ENCODE results near the gene GZMA. TPM values are rescaled to one million over a fixed set of nuclear protein-coding genes. Genes with fewer than 3 reads are reported as not detected.
"Not testable (repeated sequence)": the region's sequence is repeated elsewhere in the genome, so short reads cannot be mapped to it uniquely, and the experiment has no call there.

Gene GZMA
- polyA plus RNA-seq (ENCODE audit: low read depth in 6 of 6), result 1 to 10 TPM in 5 of 6 donors, under 1 TPM in 1; 0.80 to 5.0 (median 2.6) TPM

DNA sequence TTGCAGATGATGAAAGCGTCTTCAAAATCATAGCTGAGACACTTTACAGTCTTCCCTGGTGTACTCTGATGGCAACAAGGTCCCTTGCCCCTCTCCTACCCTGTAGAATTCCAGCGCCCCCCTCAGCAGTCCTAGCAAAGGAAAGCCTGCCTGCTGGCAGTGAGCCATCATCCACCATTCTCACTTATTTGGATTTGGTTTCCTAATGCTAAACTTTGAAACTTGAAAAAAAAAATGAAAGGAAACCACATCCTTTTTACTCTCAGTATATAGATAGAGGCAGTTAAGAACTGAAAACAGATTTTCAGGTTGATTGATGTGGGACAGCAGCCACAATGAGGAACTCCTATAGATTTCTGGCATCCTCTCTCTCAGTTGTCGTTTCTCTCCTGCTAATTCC lies at the start of gene GZMA:
Gene GZMA, plus strand, starts transcription at position 299 of the 400 bp plus-strand sequence. Its CDS starts 37 bp downstream, at position 336.
- H3K27ac Mint-ChIP-seq, result peak within 1 kb of the TSS in 1 of 6 donors; percentile 3
- H3K4me3 Mint-ChIP-seq, result peak within 1 kb of the TSS in 6 of 8 donors; percentile 10 to 71 (median 62)
- H3K4me1 Mint-ChIP-seq, result peaks cover 6 to 15% (median 13%) of the 10 kb centered on the region in 3 donors
- H3K9me3 Mint-ChIP-seq, result peaks cover 0 to 13% (median 4%) of the 10 kb centered on the region in 7 donors
- ATAC-seq (ENCODE audit: low read depth in 2 of 2) (no peak), DNase-seq (no peak)
- H3K27me3 Mint-ChIP-seq, result peaks cover 0 to 5% (median 3%) of the 10 kb centered on the region in 3 donors
- no peaks in the 10 kb centered on the region for H3K36me3 Mint-ChIP-seq

DNA sequence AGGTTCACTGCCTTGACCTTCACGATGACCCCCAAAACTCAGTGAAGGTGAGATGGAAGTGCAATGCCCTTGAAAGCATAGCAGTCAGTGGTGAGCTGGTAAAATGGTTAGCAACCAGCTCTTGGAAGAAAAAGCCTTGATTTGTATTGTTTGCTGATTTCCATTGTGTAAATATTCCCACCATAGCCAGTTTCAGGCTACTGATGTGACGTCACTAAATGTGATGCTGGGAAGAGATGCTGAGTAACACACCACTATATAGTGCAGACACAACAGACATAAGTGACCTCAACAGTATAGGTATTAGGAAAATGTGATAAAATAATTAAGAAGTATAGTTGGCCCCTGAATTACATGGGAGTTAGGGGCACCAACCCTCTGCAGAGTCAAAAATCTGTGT lies 47.3 kb upstream of the GZMA start:
- DNase-seq (no peak), ATAC-seq (ENCODE audit: low read depth in 2 of 2) (no peak)
- Mint-ChIP-seq H3K27me3 (no peaks in the 10 kb centered on the region), H3K27ac (no peak overlapping the region), H3K9me3 (peaks cover 16 to 46% (median 18%) of the 10 kb centered on the region in 7 donors), H3K36me3 (peaks cover 13 to 28% of the 10 kb centered on the region in 2 donors), H3K4me3 (no peak overlapping the region), H3K4me1 (no peaks in the 10 kb centered on the region)

DNA sequence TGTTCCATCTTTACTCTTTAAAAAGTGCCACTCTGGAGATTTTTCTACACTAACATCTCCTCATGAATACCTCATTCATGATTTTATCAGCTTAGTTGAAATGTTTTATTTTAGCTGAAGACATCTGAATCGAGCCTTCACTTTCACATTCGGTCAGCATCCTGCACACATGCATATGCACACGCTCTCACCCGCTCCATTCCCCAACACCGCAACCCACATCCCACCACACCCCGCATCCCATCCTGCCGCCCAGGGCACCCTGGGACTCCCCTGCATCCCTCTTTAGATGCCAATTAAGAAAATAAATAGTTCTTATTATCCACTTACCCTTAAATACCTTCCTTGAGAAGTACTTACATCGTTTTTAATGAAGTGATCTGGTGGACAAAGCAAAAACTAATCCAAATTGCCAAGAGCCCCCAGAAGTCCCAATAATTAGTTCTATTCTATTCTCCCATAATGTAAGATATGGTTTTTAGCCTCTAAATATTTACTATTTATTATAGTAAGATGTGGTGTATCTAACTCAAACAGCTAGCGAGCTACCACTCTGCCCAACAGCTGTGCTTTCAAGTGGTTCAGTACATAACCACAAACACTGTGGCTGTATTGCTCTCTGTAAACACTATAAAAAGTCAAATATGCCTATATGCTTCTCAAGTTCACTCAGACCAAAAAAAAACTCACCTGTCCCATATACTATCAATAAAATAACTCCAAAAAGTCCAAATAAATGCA lies 40.2 kb upstream of the GZMA start:
- no peak overlapping the region for H3K27ac Mint-ChIP-seq
- ATAC-seq (ENCODE audit: low read depth in 2 of 2) (no peak), DNase-seq (no peak)
- no peaks in the 10 kb centered on the region for H3K4me1 Mint-ChIP-seq
- no peaks in the 10 kb centered on the region for H3K36me3 Mint-ChIP-seq
- H3K4me3 Mint-ChIP-seq, result no peak overlapping the region
- H3K9me3 Mint-ChIP-seq, result peaks cover 0 to 2% (median 0%) of the 10 kb centered on the region in 7 donors
- H3K27me3 Mint-ChIP-seq, result peaks cover 0 to 10% (median 3%) of the 10 kb centered on the region in 3 donors

DNA sequence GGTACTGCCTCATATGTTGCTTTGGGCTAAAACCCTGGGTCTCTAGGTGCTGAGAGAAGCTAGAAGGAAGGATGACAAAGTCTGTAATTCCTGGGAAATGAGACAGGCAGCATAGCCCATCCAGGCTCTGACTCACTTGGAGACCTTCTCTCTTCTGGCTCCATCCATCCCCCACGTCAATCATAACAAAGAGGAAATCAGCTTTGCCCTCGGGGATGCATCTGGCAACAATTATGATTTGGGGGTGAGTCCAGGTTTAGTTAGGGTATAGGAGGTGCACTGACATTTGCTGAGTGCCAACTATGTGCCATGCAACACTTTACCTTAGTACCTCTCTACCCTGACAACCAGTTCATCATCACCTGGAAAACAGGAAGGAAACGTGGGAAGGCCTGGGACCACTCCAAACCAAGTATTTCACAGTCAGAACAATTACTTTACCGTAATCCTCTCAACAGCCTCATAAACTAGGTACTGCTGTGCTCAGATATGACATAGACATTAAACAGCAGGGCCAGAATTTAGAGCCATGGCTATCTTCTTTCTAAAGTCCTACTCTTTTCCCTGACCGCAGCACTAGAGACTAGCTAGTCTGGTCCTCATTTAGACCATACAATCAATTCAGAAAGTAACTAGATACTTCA lies 39.1 kb upstream of the GZMA start:
- Mint-ChIP-seq H3K27me3 (peaks cover 0 to 10% (median 3%) of the 10 kb centered on the region in 3 donors), H3K4me3 (no peak overlapping the region), H3K27ac (no peak overlapping the region), H3K36me3 (no peaks in the 10 kb centered on the region), H3K9me3 (peaks cover 0 to 2% (median 0%) of the 10 kb centered on the region in 7 donors), H3K4me1 (no peaks in the 10 kb centered on the region)
- DNase-seq (no peak), ATAC-seq (ENCODE audit: low read depth in 2 of 2) (no peak)

DNA sequence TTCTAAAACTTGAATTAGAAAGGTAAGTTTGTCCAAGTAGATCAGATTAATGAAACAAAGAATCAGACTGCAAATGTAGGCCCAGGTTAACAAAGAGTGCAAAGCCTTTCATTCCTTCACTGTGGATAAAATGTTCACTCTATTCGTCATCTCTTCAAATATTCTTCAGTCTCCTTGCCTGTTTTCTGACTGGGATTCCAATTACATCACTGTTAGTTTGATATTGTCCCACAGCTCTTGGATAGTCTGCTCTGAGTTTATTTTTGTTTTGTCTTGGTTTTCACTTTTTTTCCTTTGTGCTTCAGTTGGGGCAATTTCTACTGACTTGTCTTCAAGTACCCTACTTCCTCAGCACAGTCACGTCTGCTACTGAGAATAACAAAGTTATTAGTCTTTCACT lies 38.5 kb upstream of the GZMA start:
- Mint-ChIP-seq H3K4me1 (no peaks in the 10 kb centered on the region), H3K9me3 (peaks cover 0 to 2% (median 0%) of the 10 kb centered on the region in 7 donors), H3K27ac (no peak overlapping the region), H3K27me3 (peaks cover 0 to 10% (median 3%) of the 10 kb centered on the region in 3 donors), H3K36me3 (no peaks in the 10 kb centered on the region), H3K4me3 (no peak overlapping the region)
- no peak for ATAC-seq (ENCODE audit: low read depth in 2 of 2)
- no peak for DNase-seq

DNA sequence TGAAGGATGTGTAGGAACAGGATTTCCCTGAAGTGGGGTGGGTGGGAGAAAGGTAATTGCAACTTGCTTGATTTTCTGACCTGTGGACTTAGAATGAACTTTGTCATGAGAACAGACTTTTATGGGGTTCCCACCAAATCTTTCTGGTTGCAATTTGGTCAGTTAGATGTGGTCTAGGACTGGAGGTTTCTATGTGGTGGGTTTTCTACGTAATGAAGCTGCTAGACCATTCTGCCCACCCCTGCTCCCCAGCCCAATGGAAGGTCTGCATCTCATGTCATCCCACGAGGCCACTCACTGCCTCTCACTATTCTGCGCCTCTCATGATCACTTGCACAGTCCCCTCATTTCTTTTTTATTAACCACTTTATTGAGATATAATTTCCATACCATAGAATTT lies 37.9 kb upstream of the GZMA start:
- Mint-ChIP-seq H3K9me3 (peaks cover 0 to 2% (median 0%) of the 10 kb centered on the region in 7 donors), H3K4me3 (no peak overlapping the region), H3K27ac (no peak overlapping the region), H3K4me1 (no peaks in the 10 kb centered on the region), H3K36me3 (no peaks in the 10 kb centered on the region), H3K27me3 (peaks cover 0 to 10% (median 3%) of the 10 kb centered on the region in 3 donors)
- ATAC-seq (ENCODE audit: low read depth in 2 of 2) (no peak), DNase-seq (no peak)

DNA sequence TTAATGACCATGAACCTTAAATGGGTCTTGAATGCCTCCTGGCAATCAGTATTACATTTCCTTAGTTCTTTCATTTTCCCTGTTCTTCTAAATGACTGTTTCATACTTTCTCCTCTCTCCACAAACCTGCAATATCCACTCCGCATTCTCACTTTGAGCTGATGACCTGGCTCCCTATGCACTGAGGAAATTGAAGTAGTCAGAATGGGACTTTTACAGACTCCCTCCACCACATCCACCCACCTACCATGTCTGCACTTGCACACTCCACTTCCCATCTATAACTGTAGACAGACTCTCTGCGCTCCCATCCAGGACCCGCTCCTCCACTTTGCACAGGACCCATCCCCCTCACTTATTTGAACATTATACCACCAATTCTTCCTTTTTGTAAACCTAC lies 36.2 kb upstream of the GZMA start:
- Mint-ChIP-seq H3K9me3 (no peaks in the 10 kb centered on the region), H3K4me1 (no peaks in the 10 kb centered on the region), H3K36me3 (no peaks in the 10 kb centered on the region), H3K27ac (no peak overlapping the region), H3K4me3 (peak overlapping the region in 1 of 8 donors; percentile 62), H3K27me3 (peaks cover 0 to 10% (median 3%) of the 10 kb centered on the region in 3 donors)
- no peak for DNase-seq
- ATAC-seq (ENCODE audit: low read depth in 2 of 2), result no peak

DNA sequence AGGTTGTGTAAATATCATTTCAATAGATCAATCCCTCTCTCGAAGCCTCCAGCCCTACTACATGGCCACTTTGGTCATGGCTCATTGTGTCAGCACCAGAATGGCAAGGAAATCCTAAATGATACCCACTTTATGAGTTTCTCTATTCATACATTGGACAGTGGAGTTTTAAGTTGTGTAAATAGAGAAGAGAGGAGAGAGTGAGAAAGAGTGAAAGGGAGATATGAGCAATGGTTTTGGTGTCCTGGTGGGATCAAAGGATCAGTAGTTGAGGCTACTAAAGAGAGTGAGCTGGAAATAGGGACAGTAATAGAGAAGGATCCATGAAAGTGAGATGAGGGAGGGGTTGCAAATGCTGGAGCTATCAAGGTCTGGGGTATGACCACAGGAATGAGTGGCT lies 31.5 kb upstream of the GZMA start:
- Mint-ChIP-seq H3K36me3 (no peaks in the 10 kb centered on the region), H3K27me3 (peaks cover 0 to 10% (median 0%) of the 10 kb centered on the region in 3 donors), H3K4me1 (no peaks in the 10 kb centered on the region), H3K27ac (no peak overlapping the region), H3K4me3 (no peak overlapping the region), H3K9me3 (peaks cover 0 to 2% (median 0%) of the 10 kb centered on the region in 7 donors)
- DNase-seq (no peak), ATAC-seq (ENCODE audit: low read depth in 2 of 2) (no peak)

DNA sequence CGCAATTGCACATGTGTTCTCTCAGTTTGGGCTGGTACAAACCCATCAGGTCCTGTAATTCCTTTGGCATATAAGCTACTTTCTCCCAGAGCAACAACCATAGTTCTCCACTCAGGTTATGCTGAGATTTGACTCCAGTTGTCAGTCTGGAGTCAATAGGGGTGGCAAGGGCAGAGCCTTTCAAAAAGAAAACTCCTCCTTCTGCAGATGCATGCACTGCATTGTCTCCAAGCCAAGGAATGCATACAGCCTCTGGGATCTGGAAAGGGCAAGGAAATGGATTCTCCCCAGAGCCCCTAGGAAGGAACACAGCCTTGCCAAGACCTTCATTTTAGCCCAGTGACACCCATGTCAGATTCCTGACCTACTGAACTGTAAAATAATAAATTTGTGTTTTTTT lies 31.0 kb upstream of the GZMA start:
- ATAC-seq (ENCODE audit: low read depth in 2 of 2) (no peak), DNase-seq (no peak)
- Mint-ChIP-seq H3K9me3 (peaks cover 0 to 2% (median 0%) of the 10 kb centered on the region in 7 donors), H3K27me3 (peaks cover 0 to 7% (median 0%) of the 10 kb centered on the region in 3 donors), H3K36me3 (no peaks in the 10 kb centered on the region), H3K4me3 (no peak overlapping the region), H3K27ac (no peak overlapping the region), H3K4me1 (no peaks in the 10 kb centered on the region)

DNA sequence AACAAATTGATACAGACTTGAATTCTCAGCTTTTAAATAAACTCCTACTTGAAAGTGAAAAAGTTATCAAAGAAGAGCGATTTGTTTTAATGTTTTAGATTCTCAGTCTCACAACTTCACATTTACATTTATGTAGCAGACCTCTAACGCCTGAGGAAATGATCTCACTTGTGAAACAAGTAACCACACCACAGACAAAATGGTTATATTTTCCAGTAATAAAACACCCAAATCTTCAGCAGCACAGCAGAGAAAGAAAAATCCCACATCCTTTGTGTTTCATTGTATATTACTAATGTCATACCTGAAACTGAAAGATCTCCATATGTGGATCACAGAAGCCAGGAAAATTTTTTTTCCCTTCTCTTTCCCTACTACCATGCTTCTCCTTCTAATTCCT lies 29.8 kb upstream of the GZMA start:
- Mint-ChIP-seq H3K4me1 (no peaks in the 10 kb centered on the region), H3K27ac (no peak overlapping the region), H3K27me3 (no peaks in the 10 kb centered on the region), H3K9me3 (peaks cover 0 to 6% (median 0%) of the 10 kb centered on the region in 7 donors), H3K36me3 (no peaks in the 10 kb centered on the region), H3K4me3 (no peak overlapping the region)
- DNase-seq (no peak), ATAC-seq (ENCODE audit: low read depth in 2 of 2) (no peak)

DNA sequence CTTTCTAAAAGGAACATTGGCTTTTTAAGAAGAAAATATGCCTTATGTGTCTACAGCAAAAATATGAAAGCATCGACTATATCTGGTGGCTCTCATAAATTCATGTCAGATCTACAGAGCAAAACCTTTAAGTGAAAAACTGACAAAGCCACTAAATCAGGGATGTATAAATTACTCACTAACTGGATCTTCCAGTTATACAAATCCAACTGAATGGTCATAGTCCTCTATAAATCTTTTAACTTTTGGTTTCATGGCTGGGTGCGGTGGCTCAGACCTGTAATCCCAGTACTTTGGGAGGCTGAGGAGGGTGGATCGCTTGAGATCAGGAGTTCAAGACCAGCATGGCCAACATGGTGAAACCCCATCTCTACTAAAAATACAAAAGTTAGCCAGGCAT lies 29.2 kb upstream of the GZMA start:
- Mint-ChIP-seq H3K4me1 (no peaks in the 10 kb centered on the region), H3K9me3 (peaks cover 0 to 6% (median 2%) of the 10 kb centered on the region in 7 donors), H3K36me3 (no peaks in the 10 kb centered on the region), H3K27me3 (no peaks in the 10 kb centered on the region), H3K4me3 (no peak overlapping the region), H3K27ac (peak overlapping the region in 1 of 6 donors; percentile 54)
- DNase-seq (no peak), ATAC-seq (ENCODE audit: low read depth in 2 of 2) (no peak)

DNA sequence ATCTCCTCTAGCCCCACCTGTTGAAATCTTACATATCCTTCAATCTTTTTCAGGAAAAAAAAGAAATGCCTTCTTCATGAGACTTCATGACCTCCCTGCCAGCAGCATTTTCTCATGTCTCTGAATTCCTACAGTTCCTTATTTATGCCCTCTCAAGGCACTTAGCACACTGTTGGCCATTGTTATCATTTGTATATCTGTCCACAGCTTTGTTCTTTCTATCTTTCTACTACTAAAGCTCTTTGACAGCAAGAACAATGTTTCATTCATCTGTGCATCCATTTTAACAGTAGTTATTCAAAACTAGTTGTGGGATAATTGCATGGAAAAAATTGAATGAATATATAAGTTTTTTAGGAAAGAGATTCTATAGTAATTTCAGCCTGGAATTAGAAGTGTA lies 20.9 kb upstream of the GZMA start:
- ATAC-seq (ENCODE audit: low read depth in 2 of 2), result no peak
- no peak for DNase-seq
- peaks cover 0 to 6% (median 0%) of the 10 kb centered on the region in 3 donors for H3K27me3 Mint-ChIP-seq
- peaks cover 7 to 17% of the 10 kb centered on the region in 2 donors for H3K36me3 Mint-ChIP-seq
- no peaks in the 10 kb centered on the region for H3K4me1 Mint-ChIP-seq
- peaks cover 4 to 49% (median 30%) of the 10 kb centered on the region in 7 donors for H3K9me3 Mint-ChIP-seq
- no peak overlapping the region for H3K4me3 Mint-ChIP-seq
- H3K27ac Mint-ChIP-seq, result no peak overlapping the region

DNA sequence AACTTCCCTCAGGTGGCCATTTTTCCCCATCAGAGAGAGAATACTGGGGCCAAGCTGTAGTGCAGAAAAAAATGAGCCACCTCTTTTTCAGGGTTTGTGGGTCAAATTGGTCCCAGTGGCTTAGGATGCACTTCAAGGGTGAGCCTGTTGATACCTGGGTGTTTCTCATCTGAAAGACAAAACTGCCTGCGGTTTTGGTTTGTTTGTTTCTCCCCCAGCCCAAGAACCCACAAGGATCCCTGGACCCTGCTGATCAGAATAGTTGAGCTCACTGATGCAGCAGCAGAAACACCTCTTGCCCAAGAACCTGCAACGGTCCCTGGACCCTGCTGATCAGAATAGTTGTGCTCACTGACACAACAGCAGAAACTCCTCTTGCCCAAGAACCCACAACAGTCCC lies 13.1 kb upstream of the GZMA start:
- ATAC-seq (ENCODE audit: low read depth in 2 of 2); H3K27me3 Mint-ChIP-seq; H3K4me3 Mint-ChIP-seq; DNase-seq; H3K27ac Mint-ChIP-seq; H3K36me3 Mint-ChIP-seq; H3K4me1 Mint-ChIP-seq: not testable (repeated sequence)
- H3K9me3 Mint-ChIP-seq, result peaks cover 0 to 28% (median 9%) of the 10 kb centered on the region in 7 donors

DNA sequence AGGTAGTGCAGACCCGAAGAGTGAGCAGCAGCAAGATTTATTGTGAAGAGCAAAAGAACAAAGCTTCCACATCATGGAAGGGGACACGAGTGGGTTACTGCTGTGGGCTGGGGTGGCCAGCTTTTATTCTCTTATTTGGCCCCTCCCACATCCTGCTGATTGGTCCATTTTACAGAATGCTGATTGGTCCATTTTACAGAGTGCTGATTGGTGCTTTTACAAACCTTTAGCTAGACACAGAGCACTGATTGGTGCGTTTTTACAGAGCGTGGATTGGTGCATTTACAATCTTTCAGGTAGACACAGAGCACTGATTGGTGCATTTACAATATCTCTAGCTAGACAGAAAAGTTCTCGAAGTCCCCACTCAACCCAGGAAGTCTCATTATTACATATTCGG lies 11.4 kb upstream of the GZMA start:
- not testable (repeated sequence) for H3K4me3 Mint-ChIP-seq; H3K27ac Mint-ChIP-seq; ATAC-seq (ENCODE audit: low read depth in 2 of 2); DNase-seq; H3K4me1 Mint-ChIP-seq; H3K27me3 Mint-ChIP-seq; H3K36me3 Mint-ChIP-seq
- H3K9me3 Mint-ChIP-seq, result peaks cover 0 to 18% (median 5%) of the 10 kb centered on the region in 7 donors
